Measurements from ENCODE around the gene OR10H5.
"Not testable (repeated sequence)": the region's sequence is repeated elsewhere in the genome, so short reads cannot be mapped to it uniquely, and the experiment has no call there.

OR10H5 gene

GRCh38 chr19:15787611-15788155 is at the start of gene OR10H5:
OR10H5 (plus strand) TSS chr19:15787661; CDS start chr19:15794049, 6,388 bp downstream.
- DNase-seq (ENCODE audit: low spot score), result no peak

- DNase-seq (ENCODE audit: low spot score), result no peak
Measured at GRCh38 chr19:15737722-15738121, 49.7 kb upstream of the OR10H5 start, which contains the start of gene OR10H3. OR10H3 (plus strand) TSS chr19:15737985; CDS start chr19:15741393, 3,408 bp downstream.

- no peak for DNase-seq (ENCODE audit: low spot score)
Measured at GRCh38 chr19:15740785-15741184, 46.7 kb upstream of the OR10H5 start.

- DNase-seq (ENCODE audit: low spot score), result no peak
Measured at GRCh38 chr19:15748239-15748638, 39.2 kb upstream of the OR10H5 start.

GRCh38 chr19:15758379-15758778 is 29.1 kb upstream of the OR10H5 start:
- DNase-seq (ENCODE audit: low spot score), result no peak

GRCh38 chr19:15759962-15760565 is 27.4 kb upstream of the OR10H5 start:
- no peak for DNase-seq (ENCODE audit: low spot score)

- DNase-seq (ENCODE audit: low spot score), result no peak
Measured at GRCh38 chr19:15769586-15769985, 17.9 kb upstream of the OR10H5 start.

GRCh38 chr19:15774159-15774558 is 13.3 kb upstream of the OR10H5 start:
- not testable (repeated sequence) for DNase-seq (ENCODE audit: low spot score)

GRCh38 chr19:15775249-15775648 is 12.2 kb upstream of the OR10H5 start:
- DNase-seq (ENCODE audit: low spot score), result no peak

GRCh38 chr19:15776264-15776663 is 11.2 kb upstream of the OR10H5 start:
- DNase-seq (ENCODE audit: low spot score), result no peak

- DNase-seq (ENCODE audit: low spot score), result no peak
Measured at GRCh38 chr19:15776991-15777970, 10.2 kb upstream of the OR10H5 start.

- no peak for DNase-seq (ENCODE audit: low spot score)
Measured at GRCh38 chr19:15779756-15780476, 7.5 kb upstream of the OR10H5 start.

- DNase-seq (ENCODE audit: low spot score), result no peak
Measured at GRCh38 chr19:15780610-15781418, 6.6 kb upstream of the OR10H5 start.

- DNase-seq (ENCODE audit: low spot score), result no peak
Measured at GRCh38 chr19:15781661-15782060, 5.8 kb upstream of the OR10H5 start.

GRCh38 chr19:15782211-15782610 is 5.2 kb upstream of the OR10H5 start:
- no peak for DNase-seq (ENCODE audit: low spot score)

GRCh38 chr19:15782896-15783295 is 4.6 kb upstream of the OR10H5 start:
- DNase-seq (ENCODE audit: low spot score), result not testable (repeated sequence)

- DNase-seq (ENCODE audit: low spot score), result no peak
Measured at GRCh38 chr19:15788594-15789270, 1.3 kb downstream of the OR10H5 start.

GRCh38 chr19:15790096-15790495 is 2.6 kb downstream of the OR10H5 start:
- no peak for DNase-seq (ENCODE audit: low spot score)

- DNase-seq (ENCODE audit: low spot score), result not testable (repeated sequence)
Measured at GRCh38 chr19:15794279-15794678, 6.8 kb downstream of the OR10H5 start.

GRCh38 chr19:15810335-15810734 is 22.9 kb downstream of the OR10H5 start:
- DNase-seq (ENCODE audit: low spot score), result no peak

GRCh38 chr19:15811476-15811875 is 24.0 kb downstream of the OR10H5 start:
- DNase-seq (ENCODE audit: low spot score), result no peak

Measured in GM03348 (cell line).